NCI-H82 treated with DMSO at 0.1 percent for 48 hours (cell line): ENCODE results near the gene FSCN2.
"Not testable (repeated sequence)": the region's sequence is repeated elsewhere in the genome, so short reads cannot be mapped to it uniquely, and the experiment has no call there.

Experiments
- DNase-seq: peaks from one replicate; lab custom pipeline; 2025; ENCODE audit not compliant: unreplicated experiment; lab: John Stamatoyannopoulos, UW

The FSCN2 gene

GRCh38 chr17:81524039-81524864 lies 3.9 kb upstream of the FSCN2 start:
- DNase-seq: no peak

DNA sequence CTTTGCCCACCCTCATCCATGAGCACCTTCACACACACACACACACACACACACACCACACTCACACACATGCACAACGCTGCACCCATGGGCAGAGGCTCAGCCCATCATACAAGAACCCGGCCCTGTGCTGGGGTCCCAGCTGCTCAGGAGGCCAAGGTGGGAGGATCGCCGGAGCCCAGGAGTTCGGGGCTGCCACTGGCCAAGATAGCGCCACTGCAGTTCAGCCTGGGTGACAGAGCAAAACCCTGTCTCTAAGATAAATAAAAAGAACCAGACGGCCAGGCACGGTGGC lies 3.4 kb upstream of the FSCN2 start:
- no peak for DNase-seq

DNA sequence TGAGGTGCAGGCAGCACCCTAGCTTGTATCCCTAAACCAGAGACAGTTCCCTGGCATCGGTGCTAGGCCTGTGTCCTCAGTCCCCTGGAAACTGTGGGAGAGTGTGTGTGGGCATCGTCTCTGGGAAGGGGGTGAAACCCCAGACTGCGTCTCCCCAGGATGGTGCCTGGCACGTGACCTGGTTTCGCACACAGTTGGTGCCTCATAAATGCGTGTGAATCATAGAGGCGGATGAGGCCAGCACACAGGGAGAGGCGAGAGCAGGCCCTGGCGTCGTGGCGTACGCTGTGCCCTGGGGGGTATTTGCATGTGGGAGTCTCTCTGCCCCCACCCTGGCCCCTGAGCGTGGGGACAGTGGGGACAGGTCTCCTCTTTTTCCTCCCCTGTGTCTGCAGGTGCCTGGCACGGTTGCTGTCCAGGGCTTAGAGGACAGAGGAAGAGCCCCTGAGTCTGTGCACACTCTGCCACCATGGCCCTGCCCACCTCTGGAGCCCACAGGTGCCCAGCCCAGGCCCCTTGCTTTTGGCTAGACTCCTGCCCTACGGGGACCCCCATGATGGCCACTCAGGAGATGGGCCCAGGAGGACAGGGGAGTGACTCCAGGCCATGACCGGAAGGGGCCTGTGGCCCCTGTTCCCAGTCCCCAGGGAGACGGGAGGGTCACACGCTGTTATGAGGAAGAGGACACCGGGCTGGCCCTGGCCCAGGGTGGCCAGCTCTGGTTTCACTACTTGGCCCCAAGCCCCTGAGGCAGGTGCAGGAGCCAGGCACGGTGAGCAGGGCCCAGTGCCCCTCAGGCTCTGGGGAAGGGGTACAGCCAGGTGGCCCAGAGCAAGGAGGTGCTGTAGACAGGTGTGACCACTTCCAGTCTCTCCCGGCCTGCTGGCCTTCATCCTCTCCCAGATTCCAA lies 1.3 kb upstream of the FSCN2 start:
- no peak for DNase-seq

DNA sequence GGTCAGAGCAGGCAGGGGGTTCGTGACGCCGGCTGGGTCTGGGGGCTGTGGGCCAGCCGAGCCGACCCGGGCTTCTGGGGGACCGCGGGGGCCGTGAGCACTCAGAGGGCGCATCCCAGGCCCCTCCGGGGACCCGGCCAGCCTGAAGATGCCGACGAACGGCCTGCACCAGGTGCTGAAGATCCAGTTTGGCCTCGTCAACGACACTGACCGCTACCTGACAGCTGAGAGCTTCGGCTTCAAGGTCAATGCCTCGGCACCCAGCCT lies 140 bp downstream of the FSCN2 start:
- no peak for DNase-seq

GRCh38 chr17:81528651-81529436 lies 667 bp downstream of the FSCN2 start:
- DNase-seq: no peak

GRCh38 chr17:81529437-81529803 lies 1.2 kb downstream of the FSCN2 start:
- DNase-seq: no peak

GRCh38 chr17:81531013-81531412 lies 2.8 kb downstream of the FSCN2 start:
- DNase-seq: not testable (repeated sequence)

- not testable (repeated sequence) for DNase-seq
These were observed 3.8 kb downstream of the FSCN2 start for GRCh38 chr17:81531998-81532404.

- DNase-seq: no peak
These were observed 4.5 kb downstream of the FSCN2 start for GRCh38 chr17:81532490-81533287.

- no peak for DNase-seq
These were observed 5.4 kb downstream of the FSCN2 start for GRCh38 chr17:81533339-81534141.

GRCh38 chr17:81534157-81535006 lies 6.2 kb downstream of the FSCN2 start:
- DNase-seq: no peak

DNA sequence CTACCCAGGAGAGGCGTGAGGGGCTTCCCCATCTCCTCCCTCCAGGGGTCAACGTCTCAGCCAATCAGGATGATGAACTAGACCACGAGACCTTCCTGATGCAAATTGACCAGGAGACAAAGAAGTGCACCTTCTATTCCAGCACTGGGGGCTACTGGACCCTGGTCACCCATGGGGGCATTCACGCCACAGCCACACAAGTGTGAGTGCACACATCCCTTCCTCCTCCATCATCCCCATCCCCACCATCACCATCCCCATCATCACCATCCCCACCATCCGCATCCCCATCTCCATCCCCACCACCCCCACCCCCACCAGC lies 6.8 kb downstream of the FSCN2 start:
- no peak for DNase-seq

DNA sequence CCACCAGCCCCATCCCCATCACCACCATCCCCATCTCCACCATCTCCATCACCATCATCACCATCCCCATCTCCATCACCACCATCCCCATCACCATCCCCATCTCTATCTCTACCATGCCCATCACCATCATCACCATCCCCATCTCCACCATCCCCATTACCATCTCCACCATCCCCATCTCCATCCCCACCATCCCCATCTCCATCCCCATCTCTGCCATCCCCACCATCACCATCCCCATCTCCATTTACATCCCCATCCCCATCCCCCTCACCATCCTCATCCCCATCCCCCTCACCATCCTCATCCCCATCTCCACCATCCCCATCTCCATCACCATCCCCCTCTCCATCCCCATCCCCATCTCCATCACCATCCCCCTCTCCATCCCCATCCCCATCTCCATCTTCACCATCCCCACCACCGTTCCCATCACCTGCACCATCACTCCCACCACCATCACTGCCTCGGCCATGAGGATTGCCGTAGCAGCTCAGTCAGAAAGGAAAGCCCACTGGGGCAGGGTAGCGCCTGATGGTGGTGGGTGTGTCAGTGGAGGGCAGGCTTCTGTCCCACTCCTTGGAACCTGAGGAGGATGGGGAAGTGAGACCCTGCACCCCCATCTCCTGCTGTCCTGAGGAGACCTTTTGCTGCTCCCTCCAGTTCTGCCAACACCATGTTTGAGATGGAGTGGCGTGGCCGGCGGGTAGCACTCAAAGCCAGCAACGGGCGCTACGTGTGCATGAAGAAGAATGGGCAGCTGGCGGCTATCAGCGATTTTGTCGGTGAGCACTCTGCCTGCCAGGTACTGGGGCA lies 7.5 kb downstream of the FSCN2 start:
- no peak for DNase-seq

- DNase-seq: no peak
These were observed 8.4 kb downstream of the FSCN2 start for GRCh38 chr17:81536299-81537290.

DNA sequence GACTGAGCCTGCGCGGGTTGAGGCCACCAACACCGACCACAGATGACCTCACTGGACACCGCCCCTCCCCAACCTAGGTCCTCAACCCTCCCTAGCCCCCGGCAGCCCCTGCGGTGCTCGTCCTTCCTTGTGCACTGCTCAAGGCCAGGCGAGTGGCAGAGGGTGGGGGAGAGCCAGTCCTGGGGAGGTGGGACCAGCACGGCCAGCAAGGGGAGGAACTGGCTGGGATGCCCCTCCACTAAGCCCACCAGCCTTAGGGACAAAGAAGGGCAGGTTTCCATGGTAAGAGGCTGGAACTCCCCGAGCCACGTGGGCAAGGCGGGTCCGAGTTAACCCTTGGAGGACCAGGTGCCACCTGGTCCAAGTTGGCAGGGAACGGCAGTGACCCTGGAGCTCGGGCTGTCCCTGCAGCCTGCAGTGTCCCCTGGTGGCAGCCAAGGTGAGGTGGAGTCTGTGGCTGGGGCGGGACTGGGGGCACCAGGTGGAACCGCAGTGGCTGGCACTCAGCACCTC lies 9.2 kb downstream of the FSCN2 start:
- no peak for DNase-seq

- peak; percentile 35 for DNase-seq
These were observed 9.8 kb downstream of the FSCN2 start for GRCh38 chr17:81537856-81538555.
